Peyer's patch (tissue), 4 donors: Measurements from ENCODE around the gene MNAT1. TPM values are rescaled to one million over a fixed set of nuclear protein-coding genes. Genes with fewer than 3 reads are reported as not detected.
"Not testable (repeated sequence)": the region's sequence is repeated elsewhere in the genome, so short reads cannot be mapped to it uniquely, and the experiment has no call there.

Source experiments
- DNase-seq, 3 donors: peaks; one replicate each; pipeline ENCODE4 v3.0.0-alpha.2; 2017 to 2019
- H3K27ac ChIP-seq, 4 donors: fragments of 200-600 bp; sonication (generic); one replicate each; pipeline ENCODE4 v1.5.1; 2016 to 2019
- H3K27me3 ChIP-seq, 2 donors: fragments of 200-600 bp; sonication (generic); one replicate each; pipeline ENCODE4 v1.5.1; 2019
- H3K36me3 ChIP-seq, 3 donors: fragments of 200-600 bp; sonication (generic); one replicate each; pipeline ENCODE4 v1.5.1; 2016 to 2019
- H3K4me1 ChIP-seq, 4 donors: fragments of 200-600 bp; sonication (generic); one replicate each; pipeline ENCODE4 v1.5.1; 2016 to 2019
- H3K4me3 ChIP-seq, 4 donors: fragments of 200-600 bp; sonication (generic); 1 replicate in 3 of 4; 2 replicates in 1 of 4; pipeline ENCODE4 v1.5.1; 2016 to 2019; ENCODE audit warnings: mild to moderate bottlenecking in 1 of 4
- H3K9me3 ChIP-seq, 4 donors: fragments of 200-600 bp; sonication (generic); one replicate each; pipeline ENCODE4 v1.5.1; 2016 to 2019; ENCODE audit warnings: mild to moderate bottlenecking in 1 of 4
- POLR2A ChIP-seq, 2 donors: fragments of 450-650 bp; IDR thresholded peaks; one replicate each; pipeline ENCODE4 v1.5.1; 2017; ENCODE audit warnings: antibody characterized with exemption in 2 of 2, mild to moderate bottlenecking in 2 of 2, moderate library complexity in 2 of 2
- total RNA-seq, 4 donors: library from RNA; depleted of rRNA; stranded (reverse); fragments of >200 nt; gene quantifications; one replicate each; pipeline ENCODE4 v1.1.0, GENCODE V29; 2016
- TF ChIP-seq, protein P1 (sequence below), 6 experiments: fragments of 450-650 bp in 4 of 6; fragments of 200-600 bp in 2 of 6; sonication (generic) in 1 of 6; IDR thresholded peaks; one replicate each; pipeline ENCODE4 v1.5.1; 2017 to 2019; ENCODE audit warnings: antibody characterized with exemption in 6 of 6, mild to moderate bottlenecking in 3 of 6, moderate library complexity in 1 of 6

Gene MNAT1
- total RNA-seq, 4 donors from 2014 or later = 7.5 to 66.8 (median 17.2) TPM

DNA sequence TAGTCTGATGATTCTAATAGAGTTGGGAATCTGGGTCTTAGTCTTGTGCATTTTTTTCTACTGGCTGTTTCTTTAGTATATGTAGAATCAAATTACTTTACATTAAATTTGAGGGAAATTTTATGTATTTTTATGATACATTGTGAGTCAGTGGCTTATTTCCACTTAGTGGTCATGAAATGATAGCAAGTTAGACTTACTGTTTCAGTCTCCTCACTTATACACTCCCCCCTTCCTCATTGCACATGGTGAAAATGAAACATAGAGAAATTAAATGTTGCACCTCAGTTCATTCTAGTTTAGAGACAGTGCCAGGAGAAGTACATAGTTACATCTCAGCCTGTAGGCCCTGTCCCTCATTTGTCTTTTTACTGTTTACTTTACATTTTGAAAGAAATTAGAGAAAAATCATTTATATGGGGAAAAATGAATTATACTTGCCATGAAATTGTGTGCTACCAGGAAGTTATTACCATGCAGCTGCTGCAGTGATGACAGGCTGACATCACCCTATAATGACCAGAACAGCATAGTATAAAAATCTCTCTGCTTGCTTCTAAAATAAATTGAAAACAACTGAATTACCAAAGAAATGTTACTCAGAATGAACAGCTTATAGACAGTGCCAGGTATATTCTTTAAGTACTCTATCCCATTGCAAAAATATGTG lies 133.1 kb downstream of the MNAT1 start:
- no peak for DNase-seq
- no peak overlapping the region for H3K27ac ChIP-seq
- no peak overlapping the region for H3K4me3 ChIP-seq
- H3K9me3 ChIP-seq = no peaks in the 10 kb centered on the region
- no peaks in the 10 kb centered on the region for H3K27me3 ChIP-seq
- H3K36me3 ChIP-seq = no peaks in the 10 kb centered on the region
- no peak for TF ChIP-seq POLR2A (IDR thresholded peaks at IDR 0.05)
- TF ChIP-seq, protein P1, sequence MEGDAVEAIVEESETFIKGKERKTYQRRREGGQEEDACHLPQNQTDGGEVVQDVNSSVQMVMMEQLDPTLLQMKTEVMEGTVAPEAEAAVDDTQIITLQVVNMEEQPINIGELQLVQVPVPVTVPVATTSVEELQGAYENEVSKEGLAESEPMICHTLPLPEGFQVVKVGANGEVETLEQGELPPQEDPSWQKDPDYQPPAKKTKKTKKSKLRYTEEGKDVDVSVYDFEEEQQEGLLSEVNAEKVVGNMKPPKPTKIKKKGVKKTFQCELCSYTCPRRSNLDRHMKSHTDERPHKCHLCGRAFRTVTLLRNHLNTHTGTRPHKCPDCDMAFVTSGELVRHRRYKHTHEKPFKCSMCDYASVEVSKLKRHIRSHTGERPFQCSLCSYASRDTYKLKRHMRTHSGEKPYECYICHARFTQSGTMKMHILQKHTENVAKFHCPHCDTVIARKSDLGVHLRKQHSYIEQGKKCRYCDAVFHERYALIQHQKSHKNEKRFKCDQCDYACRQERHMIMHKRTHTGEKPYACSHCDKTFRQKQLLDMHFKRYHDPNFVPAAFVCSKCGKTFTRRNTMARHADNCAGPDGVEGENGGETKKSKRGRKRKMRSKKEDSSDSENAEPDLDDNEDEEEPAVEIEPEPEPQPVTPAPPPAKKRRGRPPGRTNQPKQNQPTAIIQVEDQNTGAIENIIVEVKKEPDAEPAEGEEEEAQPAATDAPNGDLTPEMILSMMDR (IDR thresholded peaks at IDR 0.05) = no peak
- H3K4me1 ChIP-seq = no peaks in the 10 kb centered on the region

DNA sequence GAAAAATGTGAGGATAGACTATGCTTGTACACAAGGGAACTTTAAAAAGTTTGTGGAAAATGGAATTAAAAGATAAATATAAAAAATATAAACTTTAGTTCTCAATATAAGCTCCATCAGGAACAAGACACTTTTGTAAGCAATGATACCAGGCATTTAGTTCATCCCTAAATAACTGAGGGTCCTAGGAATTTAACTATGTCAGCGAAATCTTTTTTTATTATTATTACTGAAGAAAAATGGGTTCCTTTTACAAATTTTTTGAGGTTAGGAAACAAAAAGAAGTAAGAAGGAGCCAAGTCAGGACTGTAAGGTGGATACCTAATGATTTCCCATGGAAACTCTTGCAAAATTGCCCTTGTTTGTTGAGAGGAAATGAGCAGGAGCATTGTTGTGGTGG lies 143.6 kb downstream of the MNAT1 start:
- H3K27ac ChIP-seq = no peak overlapping the region
- H3K4me3 ChIP-seq = no peak overlapping the region
- TF ChIP-seq POLR2A (IDR thresholded peaks at IDR 0.05) = no peak
- TF ChIP-seq, protein P1 (IDR thresholded peaks at IDR 0.05) = no peak
- no peak for DNase-seq
- H3K27me3 ChIP-seq = no peaks in the 10 kb centered on the region
- peaks cover 0 to 10% (median 0%) of the 10 kb centered on the region in 3 donors for H3K36me3 ChIP-seq
- no peaks in the 10 kb centered on the region for H3K9me3 ChIP-seq
- no peaks in the 10 kb centered on the region for H3K4me1 ChIP-seq

DNA sequence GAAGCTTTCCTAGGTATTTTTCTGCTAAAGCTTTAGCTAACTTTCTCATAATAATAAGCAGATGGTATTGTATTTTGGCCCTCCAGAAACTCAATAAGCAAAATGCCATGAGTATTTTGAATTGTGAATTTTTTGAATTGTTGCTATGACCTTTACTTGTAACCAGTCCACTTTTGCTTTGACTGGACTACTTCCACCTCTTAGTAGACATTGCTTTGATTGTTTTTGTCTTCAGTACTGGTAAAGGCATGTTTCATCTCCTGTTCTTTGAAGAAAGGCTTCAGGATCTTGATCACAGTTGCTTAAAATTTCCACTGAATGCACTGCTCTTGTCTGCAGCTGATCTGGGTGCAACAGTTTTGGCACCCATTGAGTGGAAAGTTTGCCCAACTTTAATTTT lies 144.0 kb downstream of the MNAT1 start:
- no peak for DNase-seq
- no peak overlapping the region for H3K4me3 ChIP-seq
- no peaks in the 10 kb centered on the region for H3K9me3 ChIP-seq
- no peaks in the 10 kb centered on the region for H3K4me1 ChIP-seq
- TF ChIP-seq, protein P1 (IDR thresholded peaks at IDR 0.05) = no peak
- TF ChIP-seq POLR2A (IDR thresholded peaks at IDR 0.05) = no peak
- H3K27me3 ChIP-seq = no peaks in the 10 kb centered on the region
- H3K27ac ChIP-seq = no peak overlapping the region
- peaks cover 0 to 10% (median 0%) of the 10 kb centered on the region in 3 donors for H3K36me3 ChIP-seq

DNA sequence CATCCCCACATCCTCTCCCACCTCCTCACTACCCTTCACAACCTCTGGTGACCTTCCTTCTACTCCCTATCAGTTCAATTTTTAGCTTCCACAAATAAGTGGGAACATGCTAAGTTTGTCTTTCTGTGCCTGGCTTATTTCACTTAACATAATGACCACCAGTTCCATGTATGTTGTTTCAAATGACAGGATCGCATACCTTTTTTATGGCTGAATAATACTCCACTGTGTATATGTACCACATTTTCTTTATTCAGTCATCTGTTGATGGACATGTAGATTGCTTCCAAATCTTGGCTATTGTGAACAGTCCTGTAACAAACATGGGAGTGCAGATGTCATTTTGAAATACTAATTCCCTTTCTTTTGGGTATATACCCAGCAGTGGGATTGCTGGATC lies 147.7 kb downstream of the MNAT1 start:
- no peak overlapping the region for H3K27ac ChIP-seq
- no peak for DNase-seq
- H3K9me3 ChIP-seq = no peaks in the 10 kb centered on the region
- no peaks in the 10 kb centered on the region for H3K4me1 ChIP-seq
- no peak for TF ChIP-seq POLR2A (IDR thresholded peaks at IDR 0.05)
- TF ChIP-seq, protein P1 (IDR thresholded peaks at IDR 0.05) = no peak
- H3K27me3 ChIP-seq = no peaks in the 10 kb centered on the region
- H3K36me3 ChIP-seq = peaks cover 0 to 10% (median 0%) of the 10 kb centered on the region in 3 donors
- H3K4me3 ChIP-seq = no peak overlapping the region

DNA sequence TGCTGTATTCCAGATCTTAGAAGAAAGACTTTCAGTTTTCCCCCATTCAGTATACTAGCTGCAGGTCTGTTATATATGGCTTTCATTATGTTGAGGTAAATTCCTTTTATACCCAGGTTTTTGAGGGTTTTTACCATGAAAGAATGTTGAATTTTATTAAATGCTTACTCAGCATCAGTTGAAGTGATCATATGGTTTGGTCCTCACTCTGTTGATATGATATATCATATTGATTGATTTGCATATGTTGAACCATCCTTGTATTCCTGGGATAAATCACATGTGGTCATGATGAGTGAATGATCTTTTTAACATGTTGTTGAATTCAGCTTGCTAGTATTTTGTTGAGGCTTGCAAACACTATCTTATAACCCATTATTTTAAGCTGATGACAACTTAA lies 149.6 kb downstream of the MNAT1 start:
- Histone ChIP-seq H3K4me1 (no peaks in the 10 kb centered on the region), H3K27me3 (no peaks in the 10 kb centered on the region), H3K4me3 (no peak overlapping the region), H3K9me3 (no peaks in the 10 kb centered on the region), H3K27ac (no peak overlapping the region), H3K36me3 (peaks cover 0 to 10% (median 0%) of the 10 kb centered on the region in 3 donors)
- no peak for DNase-seq
- TF ChIP-seq POLR2A (IDR thresholded peaks at IDR 0.05) = no peak
- TF ChIP-seq, protein P1 (IDR thresholded peaks at IDR 0.05) = no peak

DNA sequence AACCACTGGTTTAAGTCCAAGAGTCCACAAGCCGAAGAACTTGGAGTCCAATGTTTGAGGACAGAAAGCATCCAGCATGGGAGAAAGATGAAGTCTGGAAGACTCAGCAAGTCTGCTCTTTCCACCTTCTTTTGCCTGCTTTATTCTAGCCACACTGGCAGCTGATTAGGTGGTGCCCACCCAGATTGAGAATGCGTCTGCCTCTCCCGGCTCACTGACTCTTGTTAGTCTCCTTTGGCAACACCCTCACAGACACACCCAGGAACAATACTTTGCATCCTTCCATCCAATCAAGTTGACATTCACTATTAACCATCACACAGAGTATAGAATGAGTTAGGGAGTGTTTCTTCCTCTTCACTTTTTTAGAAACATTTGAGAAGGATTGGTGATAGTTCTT lies 156.1 kb downstream of the MNAT1 start:
- H3K4me3 ChIP-seq, H3K9me3 ChIP-seq, H3K36me3 ChIP-seq, H3K27me3 ChIP-seq, H3K27ac ChIP-seq, DNase-seq, H3K4me1 ChIP-seq: not testable (repeated sequence)
